Stimulated activated CD4-positive, alpha-beta T cell treated with anti-CD3 and anti-CD28 coated beads, Interleukin-4, amount 100 ng/mL, for 1 hour (primary cell): Measurements from ENCODE around the gene NUBP2.
"Not testable (repeated sequence)": the region's sequence is repeated elsewhere in the genome, so short reads cannot be mapped to it uniquely, and the experiment has no call there.

Experiments
- DNase-seq: peaks from one replicate; pipeline ENCODE4 v3.0.0-alpha.2; 2020

The NUBP2 gene

GRCh38 chr16:1787056-1787321, 4.2 kb downstream of the NUBP2 start:
- no peak for DNase-seq

- DNase-seq, result peak; percentile 1
Measured at GRCh38 chr16:1787322-1788094, 4.7 kb downstream of the NUBP2 start.

GRCh38 chr16:1788095-1788707, 5.4 kb downstream of the NUBP2 start:
- DNase-seq, result peak; percentile 1

- DNase-seq, result no peak
Measured at GRCh38 chr16:1788708-1789100, 5.9 kb downstream of the NUBP2 start.

GRCh38 chr16:1789643-1790045, 6.9 kb downstream of the NUBP2 start:
- DNase-seq, result peak; percentile 1

GRCh38 chr16:1790261-1790610, 7.5 kb downstream of the NUBP2 start:
- no peak for DNase-seq

- DNase-seq, result no peak
Measured at GRCh38 chr16:1790611-1791255, 8.0 kb downstream of the NUBP2 start.

- DNase-seq, result peak; percentile 1
Measured at GRCh38 chr16:1791256-1791942, 8.6 kb downstream of the NUBP2 start.

- no peak for DNase-seq
Measured at GRCh38 chr16:1791943-1792812, 9.4 kb downstream of the NUBP2 start.

GRCh38 chr16:1792836-1793577, 10.2 kb downstream of the NUBP2 start:
- no peak for DNase-seq

GRCh38 chr16:1793578-1794220, 10.9 kb downstream of the NUBP2 start, which contains the start of gene IGFALS:
TSS of gene IGFALS (minus strand) at chr16:1793705. CDS start at chr16:1793652, 53 bp downstream.
- DNase-seq, result no peak

GRCh38 chr16:1794221-1794871, 11.6 kb downstream of the NUBP2 start:
- peak; percentile 1 for DNase-seq

GRCh38 chr16:1794908-1795666, 12.3 kb downstream of the NUBP2 start:
- no peak for DNase-seq

- DNase-seq, result not testable (repeated sequence)
Measured at GRCh38 chr16:1799263-1799662, 16.5 kb downstream of the NUBP2 start.

GRCh38 chr16:1800701-1801100, 17.9 kb downstream of the NUBP2 start:
- no peak for DNase-seq

- DNase-seq, result no peak
Measured at GRCh38 chr16:1807626-1808025, 24.9 kb downstream of the NUBP2 start.

GRCh38 chr16:1808691-1809090, 25.9 kb downstream of the NUBP2 start:
- DNase-seq, result no peak

GRCh38 chr16:1809281-1809801, 26.6 kb downstream of the NUBP2 start:
- no peak for DNase-seq

- DNase-seq, result no peak
Measured at GRCh38 chr16:1810106-1810505, 27.3 kb downstream of the NUBP2 start.

- DNase-seq, result no peak
Measured at GRCh38 chr16:1810536-1810935, 27.8 kb downstream of the NUBP2 start.
